HEK293 (cell line): Measurements from ENCODE around the gene MAGI2.

ENCODE experiments used
- PBX3 ChIP-seq: sonication (generic); formaldehyde crosslinking; IDR thresholded peaks from 2 replicates; pipeline ENCODE4 v1.8.1; 2022; ENCODE audit warnings: mild to moderate bottlenecking, moderate library complexity, missing genetic modification reagents
- REPIN1 ChIP-seq: fragments of 450-650 bp; formaldehyde crosslinking; IDR thresholded peaks from 2 replicates; pipeline ENCODE4 v1.5.1; 2017; ENCODE audit warnings: missing biosample characterization, missing genetic modification characterization, low read depth
- SALL2 ChIP-seq: fragments of 450-650 bp; formaldehyde crosslinking; IDR thresholded peaks from 2 replicates; pipeline ENCODE4 v1.5.0; 2017; ENCODE audit warnings: missing biosample characterization, mild to moderate bottlenecking, missing genetic modification characterization, borderline replicate concordance
- ZBTB1 ChIP-seq: fragments of 450-650 bp; formaldehyde crosslinking; IDR thresholded peaks from 2 replicates; pipeline ENCODE4 v1.5.1; 2016; ENCODE audit warnings: missing biosample characterization, missing genetic modification characterization
- ZNF157 ChIP-seq: fragments of 450-650 bp; formaldehyde crosslinking; IDR thresholded peaks from 2 replicates; pipeline ENCODE4 v1.5.1; 2016; ENCODE audit warnings: missing biosample characterization, missing genetic modification characterization
- ZNF394 ChIP-seq: fragments of 450-650 bp; formaldehyde crosslinking; IDR thresholded peaks from 2 replicates; pipeline ENCODE4 v1.5.1; 2016; ENCODE audit warnings: missing biosample characterization, missing genetic modification characterization, mild to moderate bottlenecking, moderate library complexity, borderline replicate concordance
- ZNF610 ChIP-seq: fragments of 450-650 bp; formaldehyde crosslinking; IDR thresholded peaks from 2 replicates; pipeline ENCODE4 v1.5.1; 2016; ENCODE audit warnings: missing biosample characterization, missing genetic modification characterization, borderline replicate concordance
- ZNF704 ChIP-seq: fragments of 450-650 bp; formaldehyde crosslinking; IDR thresholded peaks from 2 replicates; pipeline ENCODE4 v1.5.1; 2016; ENCODE audit warnings: missing biosample characterization, missing genetic modification characterization
- ZSCAN30 ChIP-seq: fragments of 450-650 bp; IDR thresholded peaks from 2 replicates; pipeline ENCODE4 v1.5.1; 2018; ENCODE audit warnings: missing biosample characterization, mild to moderate bottlenecking, missing genetic modification characterization, moderate library complexity
- TF ChIP-seq, protein P1 (sequence below): fragments of 450-650 bp; formaldehyde crosslinking; IDR thresholded peaks from 2 replicates; pipeline ENCODE4 v1.5.1; 2016; ENCODE audit warnings: missing biosample characterization, missing genetic modification characterization
- TF ChIP-seq, protein P2 (sequence below): fragments of 450-650 bp; formaldehyde crosslinking; IDR thresholded peaks from 2 replicates; pipeline ENCODE4 v1.5.1; 2016; ENCODE audit warnings: missing biosample characterization, missing genetic modification characterization
- TF ChIP-seq, protein P3 (sequence below): fragments of 450-650 bp; formaldehyde crosslinking; IDR thresholded peaks from 2 replicates; pipeline ENCODE4 v1.5.1; 2016; ENCODE audit warnings: missing biosample characterization, missing genetic modification characterization, borderline replicate concordance

GRCh38 chr7:78434281-78434680 is 1019.2 kb downstream of the MAGI2 start:
- TF ChIP-seq ZNF610 (tag by site-specific recombination) (no peak), ZNF394 (tag by site-specific recombination) (no peak), PBX3 (CRISPR knock-in tag) (no peak), ZBTB1 (no peak), ZNF157 (tag by site-specific recombination) (no peak), ZSCAN30 (tag by site-specific recombination) (no peak), ZNF704 (tag by site-specific recombination) (no peak), REPIN1 (tag by site-specific recombination) (no peak), SALL2 (tag by site-specific recombination) (no peak)
- TF ChIP-seq, protein P1, sequence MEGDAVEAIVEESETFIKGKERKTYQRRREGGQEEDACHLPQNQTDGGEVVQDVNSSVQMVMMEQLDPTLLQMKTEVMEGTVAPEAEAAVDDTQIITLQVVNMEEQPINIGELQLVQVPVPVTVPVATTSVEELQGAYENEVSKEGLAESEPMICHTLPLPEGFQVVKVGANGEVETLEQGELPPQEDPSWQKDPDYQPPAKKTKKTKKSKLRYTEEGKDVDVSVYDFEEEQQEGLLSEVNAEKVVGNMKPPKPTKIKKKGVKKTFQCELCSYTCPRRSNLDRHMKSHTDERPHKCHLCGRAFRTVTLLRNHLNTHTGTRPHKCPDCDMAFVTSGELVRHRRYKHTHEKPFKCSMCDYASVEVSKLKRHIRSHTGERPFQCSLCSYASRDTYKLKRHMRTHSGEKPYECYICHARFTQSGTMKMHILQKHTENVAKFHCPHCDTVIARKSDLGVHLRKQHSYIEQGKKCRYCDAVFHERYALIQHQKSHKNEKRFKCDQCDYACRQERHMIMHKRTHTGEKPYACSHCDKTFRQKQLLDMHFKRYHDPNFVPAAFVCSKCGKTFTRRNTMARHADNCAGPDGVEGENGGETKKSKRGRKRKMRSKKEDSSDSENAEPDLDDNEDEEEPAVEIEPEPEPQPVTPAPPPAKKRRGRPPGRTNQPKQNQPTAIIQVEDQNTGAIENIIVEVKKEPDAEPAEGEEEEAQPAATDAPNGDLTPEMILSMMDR (tag by site-specific recombination): no peak
- TF ChIP-seq, protein P2, sequence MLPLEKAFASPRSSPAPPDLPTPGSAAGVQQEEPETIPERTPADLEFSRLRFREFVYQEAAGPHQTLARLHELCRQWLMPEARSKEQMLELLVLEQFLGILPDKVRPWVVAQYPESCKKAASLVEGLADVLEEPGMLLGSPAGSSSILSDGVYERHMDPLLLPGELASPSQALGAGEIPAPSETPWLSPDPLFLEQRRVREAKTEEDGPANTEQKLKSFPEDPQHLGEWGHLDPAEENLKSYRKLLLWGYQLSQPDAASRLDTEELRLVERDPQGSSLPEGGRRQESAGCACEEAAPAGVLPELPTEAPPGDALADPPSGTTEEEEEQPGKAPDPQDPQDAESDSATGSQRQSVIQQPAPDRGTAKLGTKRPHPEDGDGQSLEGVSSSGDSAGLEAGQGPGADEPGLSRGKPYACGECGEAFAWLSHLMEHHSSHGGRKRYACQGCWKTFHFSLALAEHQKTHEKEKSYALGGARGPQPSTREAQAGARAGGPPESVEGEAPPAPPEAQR (tag by site-specific recombination): no peak
- TF ChIP-seq, protein P3, sequence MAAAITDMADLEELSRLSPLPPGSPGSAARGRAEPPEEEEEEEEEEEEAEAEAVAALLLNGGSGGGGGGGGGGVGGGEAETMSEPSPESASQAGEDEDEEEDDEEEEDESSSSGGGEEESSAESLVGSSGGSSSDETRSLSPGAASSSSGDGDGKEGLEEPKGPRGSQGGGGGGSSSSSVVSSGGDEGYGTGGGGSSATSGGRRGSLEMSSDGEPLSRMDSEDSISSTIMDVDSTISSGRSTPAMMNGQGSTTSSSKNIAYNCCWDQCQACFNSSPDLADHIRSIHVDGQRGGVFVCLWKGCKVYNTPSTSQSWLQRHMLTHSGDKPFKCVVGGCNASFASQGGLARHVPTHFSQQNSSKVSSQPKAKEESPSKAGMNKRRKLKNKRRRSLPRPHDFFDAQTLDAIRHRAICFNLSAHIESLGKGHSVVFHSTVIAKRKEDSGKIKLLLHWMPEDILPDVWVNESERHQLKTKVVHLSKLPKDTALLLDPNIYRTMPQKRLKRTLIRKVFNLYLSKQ (tag by site-specific recombination): no peak
